ENCODE measurements around the gene RAPGEF2.

The RAPGEF2 gene

DNA sequence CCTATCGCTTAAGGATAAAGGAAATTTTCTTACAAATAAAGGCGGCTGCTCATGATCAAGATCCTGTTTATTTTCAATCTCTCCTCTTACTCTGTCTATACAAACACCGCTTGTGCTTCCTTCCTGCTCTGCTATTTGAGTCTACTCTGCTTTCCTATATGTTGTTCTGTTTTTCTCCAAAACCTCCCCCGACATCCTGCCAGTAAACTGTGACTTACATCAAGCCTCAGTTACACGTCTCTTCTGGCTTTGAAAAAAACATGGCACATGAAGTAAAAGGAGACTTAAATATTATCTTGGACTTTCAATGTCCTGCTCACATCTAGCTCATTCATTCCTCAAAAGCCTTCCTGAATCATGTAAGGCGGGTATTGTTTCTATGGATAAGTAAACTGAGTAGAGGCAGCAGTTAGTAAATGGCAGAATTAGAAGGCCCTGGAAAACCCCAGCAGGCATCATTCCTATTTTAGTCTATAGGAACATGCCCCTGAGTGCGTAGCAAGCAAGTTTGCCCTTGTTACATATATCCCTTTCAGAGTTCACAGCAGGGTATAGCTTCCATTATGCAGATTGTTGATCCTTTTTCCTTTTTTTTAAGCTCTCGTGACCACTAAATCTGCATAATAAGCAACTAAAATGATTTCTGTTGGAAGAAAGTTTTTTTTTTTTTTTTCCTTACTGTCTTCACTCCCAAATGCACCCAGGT, 280.1 kb downstream of the RAPGEF2 start:
- WGBS = 11% methylated on average over 6 of the region's 8 CpGs
- H3K27ac ChIP-seq (ENCODE audit: low read length, poor library complexity, severe bottlenecking) = no peak overlapping the region

DNA sequence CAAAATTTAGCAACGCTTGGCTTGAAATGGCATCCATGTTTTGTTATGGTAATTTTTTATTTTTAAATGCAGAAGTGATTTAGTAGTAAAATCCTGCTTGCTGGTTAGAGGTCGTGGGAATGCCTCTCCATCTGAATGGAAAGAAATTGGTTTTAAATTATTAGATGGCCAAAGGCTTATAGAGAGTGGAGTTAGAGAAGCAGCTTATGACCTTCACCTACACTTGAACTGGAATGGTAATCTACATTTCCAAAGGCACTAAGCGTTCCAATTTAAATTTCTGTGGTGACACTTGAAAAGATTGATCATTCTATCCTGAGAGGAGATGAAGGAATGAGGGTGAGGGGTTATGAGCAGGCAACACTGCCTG, 280.7 kb downstream of the RAPGEF2 start:
- Histone ChIP-seq H2AFZ (ENCODE audit: low read depth, low read length) (no peak overlapping the region), H3K4me1 (ENCODE audit: control insufficient read depth, insufficient read depth, low read depth, low read length) (no peaks in the 10 kb centered on the region), H2BK12ac (ENCODE audit: low read length in 2 of 2) (no peak overlapping the region), H3K9ac (ENCODE audit: low read length) (no peak overlapping the region), H2BK5ac (ENCODE audit: low read depth, low read length, poor library complexity, severe bottlenecking) (no peak overlapping the region), H3K36me3 (ENCODE audit: control insufficient read depth in 1 of 2, insufficient read depth in 2 of 2, low read depth in 1 of 2, low read length in 2 of 2) (no peaks in the 10 kb centered on the region), H3K14ac (ENCODE audit: low read length in 2 of 2) (no peak overlapping the region), H2AK5ac (ENCODE audit: low read length, severe bottlenecking) (no peak overlapping the region), H3K4me3 (ENCODE audit: insufficient read depth in 1 of 2, low read depth in 1 of 2, low read length in 2 of 2) (no peak overlapping the region), H4K91ac (ENCODE audit: low read length) (no peak overlapping the region), H3K23ac (ENCODE audit: low read length in 2 of 2) (no peak overlapping the region), H2BK15ac (ENCODE audit: low read depth, poor library complexity, severe bottlenecking) (no peak overlapping the region), H3K27ac (ENCODE audit: low read length, poor library complexity, severe bottlenecking) (no peak overlapping the region), H3K18ac (ENCODE audit: low read depth in 1 of 2, low read length in 2 of 2) (no peak overlapping the region), H4K8ac (ENCODE audit: low read length) (no peak overlapping the region), H2BK120ac (ENCODE audit: low read depth, low read length) (no peak overlapping the region), H3K79me1 (replicated peaks; ENCODE audit: low read length, poor library complexity, severe bottlenecking) (no peaks in the 10 kb centered on the region), H3K27me3 (ENCODE audit: control insufficient read depth in 1 of 2, insufficient read depth in 1 of 2, low read length in 2 of 2) (no peaks in the 10 kb centered on the region), H3K4me2 (ENCODE audit: low read length, poor library complexity, severe bottlenecking) (no peak overlapping the region), H3K4ac (ENCODE audit: low read depth in 1 of 2, low read length in 2 of 2) (no peak overlapping the region), H3K9me3 (ENCODE audit: control insufficient read depth, low read length) (peaks cover 17% of the 10 kb centered on the region)
- no peak for DNase-seq
- 47% methylated on average over 2 of the region's 3 CpGs for whole genome bisulfite sequencing

More for the DNA sequence above, 280.1 kb downstream of the RAPGEF2 start:
- no peak overlapping the region for H4K8ac ChIP-seq (ENCODE audit: low read length)
- no peak overlapping the region for H4K91ac ChIP-seq (ENCODE audit: low read length)
- no peak overlapping the region for H3K23ac ChIP-seq (ENCODE audit: low read length in 2 of 2)
- peak overlapping the region; percentile 50 for H3K9ac ChIP-seq (ENCODE audit: low read length)
- H3K27me3 ChIP-seq (ENCODE audit: control insufficient read depth in 1 of 2, insufficient read depth in 1 of 2, low read length in 2 of 2) = no peaks in the 10 kb centered on the region
- no peak overlapping the region for H3K4me3 ChIP-seq (ENCODE audit: insufficient read depth in 1 of 2, low read depth in 1 of 2, low read length in 2 of 2)
- peaks cover 14% of the 10 kb centered on the region for H3K9me3 ChIP-seq (ENCODE audit: control insufficient read depth, low read length)
- no peaks in the 10 kb centered on the region for H3K36me3 ChIP-seq (ENCODE audit: control insufficient read depth in 1 of 2, insufficient read depth in 2 of 2, low read depth in 1 of 2, low read length in 2 of 2)
- H3K4ac ChIP-seq (ENCODE audit: low read depth in 1 of 2, low read length in 2 of 2) = no peak overlapping the region
- H3K4me1 ChIP-seq (ENCODE audit: control insufficient read depth, insufficient read depth, low read depth, low read length) = no peaks in the 10 kb centered on the region
- H2BK5ac ChIP-seq (ENCODE audit: low read depth, low read length, poor library complexity, severe bottlenecking) = no peak overlapping the region
- no peak overlapping the region for H2BK120ac ChIP-seq (ENCODE audit: low read depth, low read length)
- H3K4me2 ChIP-seq (ENCODE audit: low read length, poor library complexity, severe bottlenecking) = no peak overlapping the region
- peak overlapping the region in 1 of 2 experiments; percentile 75 for H3K18ac ChIP-seq (ENCODE audit: low read depth in 1 of 2, low read length in 2 of 2)
- no peak overlapping the region for H3K14ac ChIP-seq (ENCODE audit: low read length in 2 of 2)
- no peak overlapping the region for H2BK12ac ChIP-seq (ENCODE audit: low read length in 2 of 2)
- no peaks in the 10 kb centered on the region for H3K79me1 ChIP-seq (replicated peaks; ENCODE audit: low read length, poor library complexity, severe bottlenecking)
- DNase-seq = peak; percentile 83
- no peak overlapping the region for H2BK15ac ChIP-seq (ENCODE audit: low read depth, poor library complexity, severe bottlenecking)
- no peak overlapping the region for H2AFZ ChIP-seq (ENCODE audit: low read depth, low read length)
- no peak overlapping the region for H2AK5ac ChIP-seq (ENCODE audit: low read length, severe bottlenecking)

DNA sequence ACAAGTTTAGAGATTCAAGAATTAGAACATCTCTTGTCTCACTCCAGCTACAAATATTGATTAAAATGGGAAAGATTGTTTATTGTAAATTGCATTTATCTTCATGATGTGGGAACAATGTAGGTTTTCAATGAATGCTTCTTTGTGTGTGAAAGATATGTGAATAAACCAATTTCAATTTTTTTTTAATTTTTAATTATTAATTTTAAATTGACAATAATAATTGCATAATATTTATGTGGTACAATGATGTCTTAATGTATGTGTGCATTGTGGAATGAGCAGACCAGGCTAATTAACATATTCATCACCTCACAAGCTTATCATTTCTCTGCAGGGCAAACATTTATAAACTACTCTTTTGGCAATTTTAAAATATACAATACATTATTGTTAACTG, 281.1 kb downstream of the RAPGEF2 start:
- no peak overlapping the region for H3K23ac ChIP-seq (ENCODE audit: low read length in 2 of 2)
- H2BK120ac ChIP-seq (ENCODE audit: low read depth, low read length) = no peak overlapping the region
- no peak overlapping the region for H3K9ac ChIP-seq (ENCODE audit: low read length)
- no peaks in the 10 kb centered on the region for H3K79me1 ChIP-seq (replicated peaks; ENCODE audit: low read length, poor library complexity, severe bottlenecking)
- no peak overlapping the region for H3K4me3 ChIP-seq (ENCODE audit: insufficient read depth in 1 of 2, low read depth in 1 of 2, low read length in 2 of 2)
- H2BK15ac ChIP-seq (ENCODE audit: low read depth, poor library complexity, severe bottlenecking) = no peak overlapping the region
- no peak overlapping the region for H2AFZ ChIP-seq (ENCODE audit: low read depth, low read length)
- peaks cover 17% of the 10 kb centered on the region for H3K9me3 ChIP-seq (ENCODE audit: control insufficient read depth, low read length)
- H3K14ac ChIP-seq (ENCODE audit: low read length in 2 of 2) = no peak overlapping the region
- no peak overlapping the region for H4K91ac ChIP-seq (ENCODE audit: low read length)
- no peaks in the 10 kb centered on the region for H3K27me3 ChIP-seq (ENCODE audit: control insufficient read depth in 1 of 2, insufficient read depth in 1 of 2, low read length in 2 of 2)
- no peak overlapping the region for H3K4ac ChIP-seq (ENCODE audit: low read depth in 1 of 2, low read length in 2 of 2)
- H4K8ac ChIP-seq (ENCODE audit: low read length) = no peak overlapping the region
- no peak overlapping the region for H2AK5ac ChIP-seq (ENCODE audit: low read length, severe bottlenecking)
- H3K36me3 ChIP-seq (ENCODE audit: control insufficient read depth in 1 of 2, insufficient read depth in 2 of 2, low read depth in 1 of 2, low read length in 2 of 2) = no peaks in the 10 kb centered on the region
- no peak overlapping the region for H3K18ac ChIP-seq (ENCODE audit: low read depth in 1 of 2, low read length in 2 of 2)
- no peaks in the 10 kb centered on the region for H3K4me1 ChIP-seq (ENCODE audit: control insufficient read depth, insufficient read depth, low read depth, low read length)
- no peak overlapping the region for H3K4me2 ChIP-seq (ENCODE audit: low read length, poor library complexity, severe bottlenecking)
- H3K27ac ChIP-seq (ENCODE audit: low read length, poor library complexity, severe bottlenecking) = no peak overlapping the region
- no peak for DNase-seq
- H2BK5ac ChIP-seq (ENCODE audit: low read depth, low read length, poor library complexity, severe bottlenecking) = no peak overlapping the region
- H2BK12ac ChIP-seq (ENCODE audit: low read length in 2 of 2) = no peak overlapping the region

DNA sequence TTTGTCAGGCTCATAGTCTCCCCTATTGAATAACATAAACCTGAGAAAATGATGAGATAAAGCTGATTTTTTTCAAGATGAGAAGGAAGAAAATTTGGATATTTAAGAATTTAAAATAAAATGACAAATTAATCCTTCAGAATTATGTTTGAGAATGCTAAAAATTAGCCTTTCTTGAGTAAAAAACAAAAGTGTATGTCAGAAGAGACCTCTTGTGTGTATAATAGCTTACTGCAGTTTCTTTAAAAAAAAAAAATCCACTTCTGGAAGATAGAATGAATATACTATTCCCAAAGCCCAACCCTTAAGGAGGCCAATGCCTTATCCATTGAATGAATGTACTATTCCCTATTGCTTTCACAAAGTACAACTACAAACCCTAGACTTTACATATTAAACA, 281.8 kb downstream of the RAPGEF2 start:
- no peak overlapping the region for H2BK5ac ChIP-seq (ENCODE audit: low read depth, low read length, poor library complexity, severe bottlenecking)

More for the DNA sequence above, 281.8 kb downstream of the RAPGEF2 start:
- Histone ChIP-seq H2BK15ac (ENCODE audit: low read depth, poor library complexity, severe bottlenecking) (no peak overlapping the region), H2AK5ac (ENCODE audit: low read length, severe bottlenecking) (no peak overlapping the region), H3K9me3 (ENCODE audit: control insufficient read depth, low read length) (peaks cover 17% of the 10 kb centered on the region), H3K4me2 (ENCODE audit: low read length, poor library complexity, severe bottlenecking) (no peak overlapping the region), H3K4ac (ENCODE audit: low read depth in 1 of 2, low read length in 2 of 2) (no peak overlapping the region), H3K14ac (ENCODE audit: low read length in 2 of 2) (no peak overlapping the region), H2BK120ac (ENCODE audit: low read depth, low read length) (no peak overlapping the region), H4K91ac (ENCODE audit: low read length) (no peak overlapping the region), H4K8ac (ENCODE audit: low read length) (no peak overlapping the region), H3K9ac (ENCODE audit: low read length) (no peak overlapping the region), H3K18ac (ENCODE audit: low read depth in 1 of 2, low read length in 2 of 2) (peak overlapping the region in 1 of 2 experiments; percentile 43), H3K79me1 (replicated peaks; ENCODE audit: low read length, poor library complexity, severe bottlenecking) (no peaks in the 10 kb centered on the region), H3K23ac (ENCODE audit: low read length in 2 of 2) (no peak overlapping the region), H2AFZ (ENCODE audit: low read depth, low read length) (no peak overlapping the region), H3K27ac (ENCODE audit: low read length, poor library complexity, severe bottlenecking) (no peak overlapping the region), H2BK12ac (ENCODE audit: low read length in 2 of 2) (no peak overlapping the region), H3K4me1 (ENCODE audit: control insufficient read depth, insufficient read depth, low read depth, low read length) (no peaks in the 10 kb centered on the region), H3K36me3 (ENCODE audit: control insufficient read depth in 1 of 2, insufficient read depth in 2 of 2, low read depth in 1 of 2, low read length in 2 of 2) (peaks cover 0 to under 1% of the 10 kb centered on the region in 2 experiments), H3K27me3 (ENCODE audit: control insufficient read depth in 1 of 2, insufficient read depth in 1 of 2, low read length in 2 of 2) (no peaks in the 10 kb centered on the region), H3K4me3 (ENCODE audit: insufficient read depth in 1 of 2, low read depth in 1 of 2, low read length in 2 of 2) (no peak overlapping the region)
- DNase-seq = no peak

All from mesenchymal stem cell (in vitro differentiated cells and primary cell).